SK-N-SH treated with all-trans-retinoic acid at 6 μM for 48 hours (cell line): ENCODE results near the gene ERMARD.

Experiments
- ATAC-seq: fragments of 200-7000 bp; cut with Tn5 transposase; 3 replicates; pipeline ENCODE4 v1.9.1; 2020; ENCODE audit warnings: mild to moderate bottlenecking, moderate library complexity
- BACH2 ChIP-seq: fragments of 250-450 bp; sonication (Bioruptor Pico); IDR thresholded peaks from 2 replicates; pipeline ENCODE4 v1.9.0; 2021; ENCODE audit warnings: mild to moderate bottlenecking, borderline replicate concordance
- CREB5 ChIP-seq: fragments of 250-450 bp; sonication (Bioruptor Pico); IDR thresholded peaks from 2 replicates; pipeline ENCODE4 v1.5.1; 2020; ENCODE audit warnings: low read depth, mild to moderate bottlenecking, moderate library complexity
- CSDC2 ChIP-seq: fragments of 250-450 bp; sonication (Bioruptor Pico); IDR thresholded peaks from 2 replicates; pipeline ENCODE4 v1.5.0; 2020; ENCODE audit warnings: mild to moderate bottlenecking, moderate library complexity
- ESRRG ChIP-seq: fragments of 250-450 bp; sonication (Bioruptor Pico); IDR thresholded peaks from 2 replicates; pipeline ENCODE4 v1.6.1; 2021; ENCODE audit warnings: mild to moderate bottlenecking
- OSR1 ChIP-seq: fragments of 250-450 bp; sonication (Bioruptor Pico); IDR thresholded peaks from 2 replicates; pipeline ENCODE4 v1.8.0; 2022; ENCODE audit warnings: moderate library complexity, mild to moderate bottlenecking, inconsistent platforms
- PATZ1 ChIP-seq: fragments of 250-450 bp; sonication (Bioruptor Pico); IDR thresholded peaks from 2 replicates; pipeline ENCODE4 v1.8.0; 2020; ENCODE audit warnings: mild to moderate bottlenecking, moderate library complexity, borderline replicate concordance
- POU6F1 ChIP-seq: fragments of 250-450 bp; sonication (Bioruptor Pico); IDR thresholded peaks from 2 replicates; pipeline ENCODE4 v1.8.0; 2021; ENCODE audit warnings: low read depth, mild to moderate bottlenecking, moderate library complexity, borderline replicate concordance
- PPARA ChIP-seq: fragments of 250-450 bp; sonication (Bioruptor Pico); IDR thresholded peaks from 2 replicates; pipeline ENCODE4 v1.5.0; 2020; ENCODE audit warnings: mild to moderate bottlenecking, borderline replicate concordance
- RARB ChIP-seq: fragments of 250-450 bp; sonication (Bioruptor Pico); IDR thresholded peaks from 2 replicates; pipeline ENCODE4 v1.8.0; 2021; ENCODE audit warnings: mild to moderate bottlenecking, moderate library complexity
- TOX ChIP-seq: fragments of 250-450 bp; sonication (Bioruptor Pico); IDR thresholded peaks from 2 replicates; pipeline ENCODE4 v1.8.0; 2021; ENCODE audit warnings: mild to moderate bottlenecking, moderate library complexity, borderline replicate concordance
- ZC3H10 ChIP-seq: fragments of 250-450 bp; sonication (Bioruptor Pico); IDR thresholded peaks from 2 replicates; pipeline ENCODE4 v1.5.1; 2021; ENCODE audit warnings: mild to moderate bottlenecking, moderate library complexity
- ZFP30 ChIP-seq: fragments of 450-650 bp; formaldehyde crosslinking; IDR thresholded peaks from 2 replicates; pipeline ENCODE4 v1.5.0; 2022; ENCODE audit warnings: mild to moderate bottlenecking, moderate library complexity
- ZNF565 ChIP-seq: fragments of 450-650 bp; formaldehyde crosslinking; conservative IDR thresholded peaks from 2 replicates; pipeline ENCODE4 v1.5.0; 2020; ENCODE audit warnings: low read depth, mild to moderate bottlenecking, moderate library complexity
- ZNF70 ChIP-seq: fragments of 450-650 bp; formaldehyde crosslinking; IDR thresholded peaks from 2 replicates; pipeline ENCODE4 v1.5.0; 2020; ENCODE audit warnings: mild to moderate bottlenecking, moderate library complexity
- TF ChIP-seq, protein P1 (sequence below): fragments of 250-450 bp; sonication (Bioruptor Pico); IDR thresholded peaks from 2 replicates; pipeline ENCODE4 v1.5.1; 2021; ENCODE audit warnings: mild to moderate bottlenecking, moderate library complexity

The ERMARD gene

GRCh38 chr6:169810066-169810989 is 58.9 kb downstream of the ERMARD start:
- peak; percentile 49 for ATAC-seq
- TF ChIP-seq CSDC2 (CRISPR knock-in tag): no peak
- TF ChIP-seq PATZ1 (CRISPR knock-in tag): no peak
- TF ChIP-seq CREB5 (CRISPR knock-in tag): no peak
- TF ChIP-seq OSR1 (CRISPR knock-in tag): no peak
- no peak for TF ChIP-seq ZFP30 (CRISPR knock-in tag)
- no peak for TF ChIP-seq ZNF565 (CRISPR knock-in tag)
- TF ChIP-seq POU6F1 (CRISPR knock-in tag): no peak
- no peak for TF ChIP-seq TOX (CRISPR knock-in tag)
- no peak for TF ChIP-seq RARB (CRISPR knock-in tag)
- no peak for TF ChIP-seq PPARA (CRISPR knock-in tag)
- TF ChIP-seq ESRRG (CRISPR knock-in tag): no peak
- no peak for TF ChIP-seq BACH2 (CRISPR knock-in tag)
- TF ChIP-seq, all 23 proteins: peak for 0

DNA sequence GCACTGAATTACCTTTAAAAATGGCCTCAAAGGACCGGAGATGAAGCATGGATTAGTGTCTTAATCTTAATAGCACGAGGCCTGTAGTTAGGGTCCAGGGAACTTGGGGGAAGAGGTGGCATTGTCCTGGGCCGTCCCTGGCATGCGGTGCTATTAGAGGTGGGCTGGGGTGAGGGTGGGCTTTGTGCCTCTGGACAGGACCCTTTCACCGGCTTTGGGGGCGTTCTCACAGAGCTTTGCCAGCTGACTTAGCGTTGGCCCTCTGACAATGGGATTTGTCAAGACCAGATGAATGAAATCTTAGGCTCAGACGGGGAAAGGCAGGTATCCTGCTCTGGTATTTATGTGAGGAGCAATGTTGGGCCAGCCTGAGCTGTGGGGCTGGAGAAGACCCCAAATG is 59.6 kb downstream of the ERMARD start:
- no peak for TF ChIP-seq ZC3H10 (CRISPR knock-in tag)
- TF ChIP-seq OSR1 (CRISPR knock-in tag): no peak
- no peak for TF ChIP-seq PATZ1 (CRISPR knock-in tag)
- TF ChIP-seq, all 23 proteins: peak for 0

GRCh38 chr6:169811521-169812256 is 60.3 kb downstream of the ERMARD start:
- TF ChIP-seq ZC3H10 (CRISPR knock-in tag): no peak
- no peak for TF ChIP-seq ZNF70 (CRISPR knock-in tag)
- no peak for TF ChIP-seq POU6F1 (CRISPR knock-in tag)
- TF ChIP-seq RARB (CRISPR knock-in tag): no peak
- TF ChIP-seq TOX (CRISPR knock-in tag): no peak
- TF ChIP-seq PPARA (CRISPR knock-in tag): no peak
- TF ChIP-seq, protein P1, sequence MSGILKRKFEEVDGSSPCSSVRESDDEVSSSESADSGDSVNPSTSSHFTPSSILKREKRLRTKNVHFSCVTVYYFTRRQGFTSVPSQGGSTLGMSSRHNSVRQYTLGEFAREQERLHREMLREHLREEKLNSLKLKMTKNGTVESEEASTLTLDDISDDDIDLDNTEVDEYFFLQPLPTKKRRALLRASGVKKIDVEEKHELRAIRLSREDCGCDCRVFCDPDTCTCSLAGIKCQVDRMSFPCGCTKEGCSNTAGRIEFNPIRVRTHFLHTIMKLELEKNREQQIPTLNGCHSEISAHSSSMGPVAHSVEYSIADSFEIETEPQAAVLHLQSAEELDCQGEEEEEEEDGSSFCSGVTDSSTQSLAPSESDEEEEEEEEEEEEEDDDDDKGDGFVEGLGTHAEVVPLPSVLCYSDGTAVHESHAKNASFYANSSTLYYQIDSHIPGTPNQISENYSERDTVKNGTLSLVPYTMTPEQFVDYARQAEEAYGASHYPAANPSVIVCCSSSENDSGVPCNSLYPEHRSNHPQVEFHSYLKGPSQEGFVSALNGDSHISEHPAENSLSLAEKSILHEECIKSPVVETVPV (CRISPR knock-in tag): no peak
- no peak for TF ChIP-seq ZFP30 (CRISPR knock-in tag)
- ATAC-seq: peak; percentile 20; the same call in 1 of the 3 replicates

More for the DNA sequence above, 59.6 kb downstream of the ERMARD start:
- ATAC-seq: no peak
